Vagina (tissue), 2 donors: ENCODE results near the gene GLT8D2.

Source experiments
- POLR2A ChIP-seq, 2 donors: fragments of 450-650 bp; IDR thresholded peaks; one replicate each; pipeline ENCODE4 v1.6.1; 2017; ENCODE audit warnings: antibody characterized with exemption in 2 of 2, mild to moderate bottlenecking in 2 of 2, moderate library complexity in 2 of 2
- TF ChIP-seq, protein P1 (sequence below), 3 experiments: fragments of 450-650 bp in 2 of 3; fragments of 200-600 bp in 1 of 3; sonication (generic) in 1 of 3; IDR thresholded peaks; one replicate each; pipeline ENCODE4 v1.5.1; 2017 to 2019; ENCODE audit warnings: antibody characterized with exemption in 3 of 3, mild to moderate bottlenecking in 2 of 3, moderate library complexity in 2 of 3

DNA sequence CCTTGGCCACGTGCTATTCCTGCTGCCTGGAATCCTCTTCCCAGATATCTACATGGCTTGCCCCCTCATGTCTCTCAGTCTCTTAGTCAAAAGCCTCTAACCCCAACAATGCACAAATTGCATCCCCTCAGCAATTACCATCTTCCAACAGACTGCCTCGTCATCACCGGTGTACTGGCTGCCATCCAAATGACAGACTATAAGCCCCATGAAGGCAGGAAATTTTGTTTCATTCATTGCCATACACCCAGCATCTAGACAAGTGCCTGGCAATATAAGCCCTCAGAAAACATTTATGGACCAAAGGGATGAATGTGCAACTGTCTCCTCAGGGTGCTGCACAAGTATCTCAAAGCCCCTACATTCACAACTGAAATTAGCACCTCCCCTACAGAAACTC, 5.8 kb downstream of the GLT8D2 start:
- TF ChIP-seq POLR2A (IDR thresholded peaks at IDR 0.05): no peak
- TF ChIP-seq, protein P1, sequence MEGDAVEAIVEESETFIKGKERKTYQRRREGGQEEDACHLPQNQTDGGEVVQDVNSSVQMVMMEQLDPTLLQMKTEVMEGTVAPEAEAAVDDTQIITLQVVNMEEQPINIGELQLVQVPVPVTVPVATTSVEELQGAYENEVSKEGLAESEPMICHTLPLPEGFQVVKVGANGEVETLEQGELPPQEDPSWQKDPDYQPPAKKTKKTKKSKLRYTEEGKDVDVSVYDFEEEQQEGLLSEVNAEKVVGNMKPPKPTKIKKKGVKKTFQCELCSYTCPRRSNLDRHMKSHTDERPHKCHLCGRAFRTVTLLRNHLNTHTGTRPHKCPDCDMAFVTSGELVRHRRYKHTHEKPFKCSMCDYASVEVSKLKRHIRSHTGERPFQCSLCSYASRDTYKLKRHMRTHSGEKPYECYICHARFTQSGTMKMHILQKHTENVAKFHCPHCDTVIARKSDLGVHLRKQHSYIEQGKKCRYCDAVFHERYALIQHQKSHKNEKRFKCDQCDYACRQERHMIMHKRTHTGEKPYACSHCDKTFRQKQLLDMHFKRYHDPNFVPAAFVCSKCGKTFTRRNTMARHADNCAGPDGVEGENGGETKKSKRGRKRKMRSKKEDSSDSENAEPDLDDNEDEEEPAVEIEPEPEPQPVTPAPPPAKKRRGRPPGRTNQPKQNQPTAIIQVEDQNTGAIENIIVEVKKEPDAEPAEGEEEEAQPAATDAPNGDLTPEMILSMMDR (IDR thresholded peaks at IDR 0.05): no peak
